Mucosa of stomach (tissue), 1 donor: ENCODE results near the gene CTDNEP1.
A peak's percentile ranks its signal among the peaks of the same experiment; 100 is the strongest.
"Not testable (repeated sequence)": the region's sequence is repeated elsewhere in the genome, so short reads cannot be mapped to it uniquely, and the experiment has no call there.

Source experiments
- H3K27me3 ChIP-seq: one replicate; pipeline ENCODE4 v1.7.0; 2013; ENCODE audit warnings: mild to moderate bottlenecking, low read length; ENCODE audit not compliant: control insufficient read depth, insufficient read depth
- H3K36me3 ChIP-seq: one replicate; pipeline ENCODE4 v1.7.0; 2013; ENCODE audit warnings: low read length; ENCODE audit not compliant: control insufficient read depth, insufficient read depth
- H3K4me1 ChIP-seq: one replicate; pipeline ENCODE4 v1.7.0; 2013; ENCODE audit warnings: mild to moderate bottlenecking, low read length; ENCODE audit not compliant: control insufficient read depth, insufficient read depth
- H3K4me3 ChIP-seq: one replicate; pipeline ENCODE4 v1.7.0; 2013; ENCODE audit warnings: low read length
- H3K9ac ChIP-seq: one replicate; pipeline ENCODE4 v1.7.0; 2013; ENCODE audit warnings: mild to moderate bottlenecking, low read length, moderate library complexity
- H3K9me3 ChIP-seq: one replicate; pipeline ENCODE4 v1.7.0; 2013; ENCODE audit warnings: mild to moderate bottlenecking, low read length, moderate library complexity; ENCODE audit not compliant: control insufficient read depth
- donor health status: Pancreatic carcinoma.

CTDNEP1 gene

DNA sequence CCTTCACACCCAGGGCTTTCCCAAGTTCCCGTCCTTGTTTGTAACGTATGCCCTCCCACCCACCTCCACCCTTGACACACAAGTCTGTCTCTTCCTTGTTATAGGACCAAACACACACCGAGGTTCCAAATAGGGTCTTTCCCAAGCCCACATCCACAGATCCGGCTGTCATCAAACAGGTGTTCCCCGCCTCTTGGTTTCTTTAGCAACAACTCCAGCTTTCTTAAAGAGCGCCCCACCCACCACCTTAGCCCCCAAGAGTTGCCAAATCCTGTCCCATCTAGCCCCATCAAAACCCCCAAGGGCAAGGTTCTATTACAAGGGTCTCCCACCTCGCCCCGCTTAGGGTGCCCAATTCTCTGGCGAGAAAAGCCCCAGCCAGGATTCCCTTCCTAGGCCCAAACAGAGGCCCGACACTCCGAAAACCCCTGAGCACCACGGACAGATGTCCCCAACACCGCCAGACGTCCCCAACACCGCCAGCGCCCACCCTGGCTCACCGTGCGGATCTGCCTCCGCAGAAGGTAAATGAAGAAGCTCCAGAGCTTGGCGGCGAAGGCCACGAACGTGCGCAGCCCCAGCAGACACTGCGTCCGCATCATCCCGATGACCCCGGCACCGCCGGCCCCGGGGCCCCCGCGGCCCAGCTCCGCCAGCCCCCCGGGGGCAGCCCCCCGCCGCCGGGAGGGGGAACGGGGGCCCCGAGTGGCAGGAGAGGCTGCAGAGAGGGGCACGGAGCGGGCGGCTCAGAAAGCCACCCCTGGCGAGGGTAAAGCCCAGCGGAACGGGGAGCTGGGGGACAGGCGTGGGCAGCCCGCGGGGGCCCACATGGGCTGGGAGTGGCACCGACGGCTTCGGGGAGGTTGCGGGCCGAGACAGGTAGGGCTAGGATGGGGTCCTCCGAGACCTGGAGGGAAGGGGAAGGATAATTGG, 573 bp downstream of the CTDNEP1 start:
- H3K4me3 ChIP-seq: peak overlapping the region; percentile 89
- H3K36me3 ChIP-seq: no peaks in the 10 kb centered on the region
- peaks cover 32% of the 10 kb centered on the region for H3K4me1 ChIP-seq
- H3K27me3 ChIP-seq: no peaks in the 10 kb centered on the region
- H3K9ac ChIP-seq: peak overlapping the region; percentile 97
- no peaks in the 10 kb centered on the region for H3K9me3 ChIP-seq

DNA sequence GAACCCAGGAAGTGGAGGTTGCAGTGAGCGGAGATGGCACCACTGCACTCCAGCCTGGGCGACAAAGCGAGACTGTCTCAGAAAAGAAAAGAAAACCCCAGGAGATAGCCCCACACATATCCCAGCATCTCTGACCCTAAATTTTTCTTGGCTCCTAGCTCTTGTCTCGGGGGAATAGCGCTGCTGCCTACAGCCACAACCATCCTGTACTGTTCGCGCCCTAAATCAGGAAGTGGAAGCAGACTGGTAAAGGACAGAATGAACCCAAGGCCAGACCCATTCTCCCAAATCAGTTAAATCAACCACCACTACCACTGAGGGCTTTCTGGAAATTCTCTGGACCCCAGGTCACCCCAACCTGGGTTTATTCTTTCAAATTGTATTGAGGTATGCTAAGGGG, 1.7 kb downstream of the CTDNEP1 start:
- H3K4me1 ChIP-seq: peaks cover 32% of the 10 kb centered on the region
- H3K36me3 ChIP-seq: no peaks in the 10 kb centered on the region
- H3K27me3 ChIP-seq: no peaks in the 10 kb centered on the region
- H3K9ac ChIP-seq: peak overlapping the region; percentile 97
- no peak overlapping the region for H3K4me3 ChIP-seq
- H3K9me3 ChIP-seq: no peaks in the 10 kb centered on the region

DNA sequence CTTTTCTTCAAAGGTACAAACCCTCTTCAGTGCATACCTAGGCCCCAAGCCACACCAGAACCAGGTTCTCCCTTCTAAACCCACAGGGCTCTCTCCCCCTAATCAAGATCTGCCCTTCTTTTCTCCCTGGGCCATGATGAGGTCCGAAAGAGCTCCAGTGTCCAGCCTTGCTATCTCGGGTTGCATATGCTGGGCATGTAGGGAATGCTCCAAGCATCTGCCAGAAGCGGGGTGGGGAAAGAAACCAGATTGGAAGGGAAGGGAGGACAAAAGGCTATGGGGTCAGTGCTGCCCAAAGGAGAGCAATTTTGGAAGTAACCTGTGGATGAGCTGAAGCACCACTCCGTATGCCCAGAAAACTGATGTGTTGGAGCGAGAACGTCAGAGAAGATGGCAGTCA, 2.3 kb downstream of the CTDNEP1 start:
- peaks cover 6% of the 10 kb centered on the region for H3K36me3 ChIP-seq
- H3K27me3 ChIP-seq: no peaks in the 10 kb centered on the region
- no peak overlapping the region for H3K4me3 ChIP-seq
- H3K9ac ChIP-seq: no peak overlapping the region
- H3K4me1 ChIP-seq: peaks cover 32% of the 10 kb centered on the region
- H3K9me3 ChIP-seq: no peaks in the 10 kb centered on the region

DNA sequence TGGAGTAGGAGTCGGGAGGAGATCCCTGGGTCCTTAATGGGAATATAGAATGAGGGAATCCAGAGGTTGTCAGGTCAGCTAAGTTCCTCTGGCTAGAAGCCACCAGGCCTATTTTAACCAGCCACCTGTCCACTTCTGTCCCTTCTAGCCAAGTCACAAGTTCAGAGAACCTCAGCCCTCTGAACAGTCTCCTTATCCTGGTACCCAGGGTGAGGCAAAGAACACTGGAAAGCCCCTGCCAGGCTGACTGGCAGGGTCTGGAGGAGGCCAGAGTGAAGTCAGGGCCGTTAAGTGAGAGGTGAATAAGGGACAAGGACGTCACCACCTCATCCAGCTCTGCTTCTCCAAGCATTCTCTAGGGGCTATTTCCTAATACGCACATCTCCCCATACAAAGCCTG, 2.7 kb downstream of the CTDNEP1 start:
- peaks cover 9% of the 10 kb centered on the region for H3K36me3 ChIP-seq
- no peaks in the 10 kb centered on the region for H3K27me3 ChIP-seq
- H3K9ac ChIP-seq: no peak overlapping the region
- H3K4me3 ChIP-seq: no peak overlapping the region
- no peaks in the 10 kb centered on the region for H3K9me3 ChIP-seq
- peaks cover 32% of the 10 kb centered on the region for H3K4me1 ChIP-seq

DNA sequence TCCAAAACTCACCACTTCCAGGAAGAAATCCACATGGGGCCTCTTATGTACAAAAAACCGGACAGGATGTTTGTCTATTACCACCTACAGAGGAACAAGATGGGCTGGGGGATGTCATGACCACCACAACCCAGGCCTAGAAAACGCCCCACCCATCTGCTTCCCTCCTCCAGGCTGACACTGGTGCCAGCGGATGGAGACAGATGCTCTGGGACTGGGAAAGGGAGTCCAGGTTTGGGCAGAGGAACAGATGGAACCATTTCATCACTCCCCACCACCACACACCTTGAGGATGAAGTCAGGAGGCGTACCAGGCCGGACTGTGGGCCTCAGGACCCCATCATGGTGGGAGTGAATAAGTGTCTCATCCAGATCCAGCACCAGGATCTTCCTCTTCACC, 4.8 kb downstream of the CTDNEP1 start:
- Histone ChIP-seq H3K9ac (no peak overlapping the region), H3K4me3 (no peak overlapping the region), H3K4me1 (peaks cover 21% of the 10 kb centered on the region), H3K9me3 (no peaks in the 10 kb centered on the region), H3K27me3 (no peaks in the 10 kb centered on the region), H3K36me3 (peaks cover 9% of the 10 kb centered on the region)

DNA sequence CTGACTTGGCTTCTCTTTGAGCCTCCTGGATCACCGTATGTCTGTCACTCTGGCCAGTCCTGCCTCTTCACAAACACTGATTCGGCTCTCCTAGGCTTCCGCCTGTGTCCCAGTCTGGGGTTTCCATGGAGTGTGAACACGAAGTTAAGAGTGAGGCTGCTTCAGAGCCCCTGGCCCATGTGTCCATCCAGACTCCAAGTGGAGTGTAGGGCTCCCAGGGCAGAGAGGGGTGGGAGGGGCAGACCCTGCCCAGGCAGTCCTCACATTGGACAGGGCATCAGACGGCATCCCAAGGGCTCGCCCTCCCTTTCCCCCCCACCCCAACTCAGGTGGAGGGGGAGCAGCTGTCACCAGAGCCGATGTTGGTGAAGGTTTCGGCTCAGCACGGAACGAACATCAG, 7.7 kb downstream of the CTDNEP1 start:
- H3K4me1 ChIP-seq: peaks cover 23% of the 10 kb centered on the region
- H3K4me3 ChIP-seq, H3K27me3 ChIP-seq, H3K9ac ChIP-seq, H3K9me3 ChIP-seq, H3K36me3 ChIP-seq: not testable (repeated sequence)

DNA sequence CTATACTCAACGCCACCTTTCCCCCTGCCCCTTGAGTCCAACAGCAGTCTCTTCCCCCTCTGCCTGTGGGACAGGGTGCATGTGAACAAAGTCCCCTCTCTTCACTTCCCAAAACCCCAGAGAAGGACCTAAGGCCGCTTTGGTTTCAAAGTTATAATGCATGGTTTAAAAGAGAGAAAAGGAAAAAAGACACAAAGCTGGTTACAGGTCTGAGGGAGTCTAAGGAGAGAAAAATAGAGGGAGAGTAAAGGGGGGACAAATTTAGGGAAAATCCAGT, 8.1 kb downstream of the CTDNEP1 start:
- Histone ChIP-seq H3K4me1 (peaks cover 19% of the 10 kb centered on the region), H3K36me3 (peaks cover 9% of the 10 kb centered on the region)

DNA sequence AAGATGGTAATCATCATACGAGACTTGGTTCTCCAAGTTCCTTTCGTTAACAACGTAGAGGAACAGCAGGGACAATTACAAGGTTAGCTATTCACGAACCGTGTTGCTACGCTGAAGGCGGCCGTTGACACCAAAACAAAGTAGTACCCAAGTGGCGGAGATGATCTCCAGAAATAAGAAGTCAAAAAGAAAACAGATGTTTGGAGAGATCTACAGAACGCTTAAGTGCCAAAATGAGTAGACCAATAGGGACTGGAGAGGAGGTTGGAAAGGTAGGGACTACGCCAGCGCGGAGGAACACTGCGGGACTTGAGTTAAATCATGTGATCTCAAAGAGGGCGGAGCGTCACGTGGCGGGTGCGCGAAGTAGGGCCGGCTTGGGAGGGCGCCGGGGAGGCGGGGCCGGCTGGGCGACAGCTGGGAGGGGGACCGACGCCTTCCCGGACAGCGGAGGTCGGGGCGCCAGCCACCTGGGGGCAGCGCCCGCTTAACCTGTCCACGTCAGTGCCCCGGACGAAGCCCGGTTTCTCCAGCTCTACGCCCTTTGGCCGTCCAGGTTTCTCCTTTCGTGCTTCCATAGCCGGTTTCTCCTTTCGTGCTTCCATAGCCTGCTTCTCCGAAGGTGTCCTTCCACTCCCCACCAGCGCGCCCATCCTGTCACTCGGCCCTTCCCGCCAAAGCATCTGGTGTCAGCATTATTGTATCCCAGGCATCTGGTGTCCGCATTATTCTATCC, 8.6 kb downstream of the CTDNEP1 start:
- no peaks in the 10 kb centered on the region for H3K27me3 ChIP-seq
- H3K9me3 ChIP-seq: no peaks in the 10 kb centered on the region
- H3K36me3 ChIP-seq: peaks cover 9% of the 10 kb centered on the region
- H3K4me3 ChIP-seq: peak overlapping the region; percentile 82
- H3K9ac ChIP-seq: peak overlapping the region; percentile 90
- H3K4me1 ChIP-seq: peaks cover 19% of the 10 kb centered on the region

More for the DNA sequence above, 8.1 kb downstream of the CTDNEP1 start:
- H3K4me3 ChIP-seq: peak overlapping the region; percentile 82
- H3K9ac ChIP-seq: peak overlapping the region; percentile 90
- no peaks in the 10 kb centered on the region for H3K27me3 ChIP-seq
- no peaks in the 10 kb centered on the region for H3K9me3 ChIP-seq

DNA sequence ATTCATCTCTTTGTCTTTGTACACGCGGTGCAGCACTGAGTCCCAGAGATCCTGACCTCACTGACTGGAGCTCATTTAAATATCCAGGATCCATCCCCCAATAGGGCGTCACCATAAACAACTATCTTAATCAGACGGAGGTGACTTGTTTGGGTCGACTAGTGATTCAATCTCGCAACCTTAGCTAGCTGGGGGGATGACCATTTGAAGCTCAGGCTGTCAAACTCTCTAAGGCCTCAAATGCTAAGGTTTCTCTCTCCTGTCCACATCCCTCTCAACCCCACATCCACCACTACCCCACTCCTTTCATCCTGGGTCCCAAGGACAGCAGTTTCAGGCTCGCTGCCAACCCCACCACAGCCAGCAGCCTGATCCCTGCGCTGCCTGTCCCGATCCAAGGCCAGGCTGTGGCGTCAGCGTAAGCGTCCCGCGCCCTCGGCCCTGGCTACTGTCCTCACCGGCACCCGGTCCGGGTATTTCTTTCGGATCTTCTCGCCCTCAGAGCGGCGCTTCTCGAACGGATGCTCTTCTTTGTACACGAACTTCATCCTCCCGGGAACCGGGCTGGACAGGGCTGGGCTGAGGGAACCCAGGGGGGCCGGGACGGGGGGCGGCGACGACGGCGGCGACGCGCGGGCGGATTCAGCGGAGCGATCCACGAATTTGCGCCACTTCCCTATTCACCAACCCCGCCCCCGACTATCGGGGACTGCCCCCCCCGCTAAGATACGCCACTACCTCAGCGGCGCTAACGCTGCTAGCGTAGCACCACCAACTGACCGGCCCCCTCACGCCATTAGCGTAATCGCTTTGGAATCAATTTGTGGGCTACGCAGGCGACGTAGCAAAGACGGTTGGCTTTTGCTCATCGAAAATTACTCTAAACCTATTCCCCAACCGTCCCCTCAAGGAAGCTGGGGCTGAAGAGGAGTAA, 9.5 kb downstream of the CTDNEP1 start, which contains the start of gene GABARAP:
Gene GABARAP (minus strand): TSS at position 667 of the 934 bp plus-strand sequence. CDS start 119 bp downstream, at position 548.
- Histone ChIP-seq H3K27me3 (no peaks in the 10 kb centered on the region), H3K9me3 (no peaks in the 10 kb centered on the region), H3K9ac (peak within 1 kb of the TSS; percentile 90), H3K4me1 (peaks cover 25% of the 10 kb centered on the region), H3K4me3 (peak within 1 kb of the TSS; percentile 82), H3K36me3 (peaks cover 9% of the 10 kb centered on the region)

DNA sequence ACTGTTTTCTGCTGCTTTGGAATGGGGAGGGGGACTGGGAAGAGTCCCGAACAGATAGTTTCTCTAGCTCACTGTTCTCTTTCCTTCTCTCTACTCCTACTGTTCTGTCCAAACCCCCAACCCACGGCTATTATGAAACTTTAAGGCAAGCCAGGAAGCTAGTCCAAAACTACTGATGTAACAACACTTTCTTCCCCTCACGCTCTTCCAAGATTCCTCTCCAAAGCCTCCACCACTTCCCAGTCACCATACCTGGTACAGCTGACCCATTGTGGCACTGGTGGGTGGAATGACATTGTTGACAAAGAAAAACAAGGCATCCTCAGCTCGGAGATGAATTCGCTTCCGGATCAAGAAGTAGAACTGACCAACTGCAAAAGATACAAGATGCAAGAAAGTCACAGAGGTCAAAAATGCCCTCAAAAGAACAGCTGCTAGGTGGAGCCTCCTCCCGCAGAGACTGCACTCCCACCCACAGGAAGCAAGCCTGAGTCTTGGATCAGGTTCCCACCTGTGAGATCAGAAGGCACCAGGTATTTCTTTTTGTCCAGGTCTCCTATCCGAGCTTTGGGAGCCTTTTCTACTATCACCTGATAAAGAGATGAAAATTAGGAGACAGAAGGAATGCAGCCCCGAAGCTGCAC, 10.3 kb downstream of the CTDNEP1 start:
- Histone ChIP-seq H3K9me3 (no peaks in the 10 kb centered on the region), H3K4me3 (peak overlapping the region; percentile 82), H3K27me3 (no peaks in the 10 kb centered on the region), H3K36me3 (peaks cover 9% of the 10 kb centered on the region), H3K4me1 (peaks cover 27% of the 10 kb centered on the region), H3K9ac (peak overlapping the region; percentile 90)

DNA sequence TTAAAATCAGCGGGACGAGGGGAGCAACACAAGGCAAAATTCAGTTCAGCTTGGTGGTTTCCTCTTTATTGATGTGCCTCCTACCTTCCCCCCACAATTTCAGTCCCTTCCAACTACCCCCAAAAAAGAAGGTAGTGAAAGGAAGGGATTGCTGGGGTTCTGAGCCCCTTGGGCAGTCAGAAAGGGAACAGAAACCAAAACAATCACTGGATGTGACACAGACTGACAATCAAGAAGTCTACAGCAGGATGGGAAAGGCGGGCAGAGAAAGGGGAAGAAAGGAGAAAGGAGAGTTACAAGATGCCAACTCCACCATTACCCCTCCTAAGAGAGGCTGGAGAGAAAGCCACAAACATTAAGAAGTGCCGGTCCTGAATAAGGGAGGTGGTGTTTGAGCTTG, 11.2 kb downstream of the CTDNEP1 start:
- H3K36me3 ChIP-seq: peaks cover 11% of the 10 kb centered on the region
- H3K27me3 ChIP-seq: no peaks in the 10 kb centered on the region
- no peak overlapping the region for H3K9ac ChIP-seq
- no peak overlapping the region for H3K4me3 ChIP-seq
- H3K4me1 ChIP-seq: peaks cover 32% of the 10 kb centered on the region
- H3K9me3 ChIP-seq: no peaks in the 10 kb centered on the region
